Measurements from ENCODE around the gene UBE2C.

The UBE2C gene

DNA sequence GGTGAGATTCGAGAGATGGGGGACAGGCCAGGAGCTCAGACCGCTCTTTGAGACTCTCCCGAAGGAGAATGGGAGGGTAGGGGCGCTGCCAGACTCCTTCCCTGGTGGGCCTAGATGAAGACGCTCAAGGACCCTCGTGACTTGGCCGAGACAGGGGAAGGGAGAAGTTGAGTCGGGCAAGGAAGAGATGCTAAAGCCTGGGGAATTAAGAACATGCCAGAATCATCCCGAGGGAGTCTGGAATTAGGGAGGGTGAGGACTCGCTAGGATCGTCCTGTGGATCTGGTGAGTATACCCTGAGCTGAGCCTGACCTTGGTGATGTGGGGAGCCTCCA is 529 bp downstream of the UBE2C start:
- H3K9ac ChIP-seq (ENCODE audit: low read length), result peak overlapping the region; percentile 95
- H3K27me3 ChIP-seq (ENCODE audit: low read length), result no peaks in the 10 kb centered on the region
- peaks cover 19% of the 10 kb centered on the region for H3K79me2 ChIP-seq (ENCODE audit: insufficient read depth, low read length)
- H3K9me3 ChIP-seq (ENCODE audit: insufficient read depth, low read length), result no peaks in the 10 kb centered on the region
- TF ChIP-seq EZH2phosphoT487 (conservative IDR thresholded peaks at IDR 0.05; ENCODE audit: low read length), result no peak
- peak overlapping the region; percentile 58 for H2AFZ ChIP-seq (ENCODE audit: low read depth, low read length, severe bottlenecking)
- no peaks in the 10 kb centered on the region for H4K20me1 ChIP-seq (ENCODE audit: low read depth, low read length)
- H3K27ac ChIP-seq (ENCODE audit: low read depth, low read length), result peak overlapping the region; percentile 81
- H3K9me2 ChIP-seq (replicated peaks; ENCODE audit: insufficient read depth, low read length), result no peaks in the 10 kb centered on the region
- peak overlapping the region; percentile 73 for H3K4me2 ChIP-seq (ENCODE audit: low read depth, low read length, poor library complexity, severe bottlenecking)
- H3K4me3 ChIP-seq (ENCODE audit: insufficient read depth, low read length, poor library complexity, severe bottlenecking), result peak overlapping the region; percentile 88
- peaks cover 24% of the 10 kb centered on the region for H3K36me3 ChIP-seq (ENCODE audit: low read length)
- H3F3A ChIP-seq (ENCODE audit: insufficient read depth), result peaks cover 27% of the 10 kb centered on the region

DNA sequence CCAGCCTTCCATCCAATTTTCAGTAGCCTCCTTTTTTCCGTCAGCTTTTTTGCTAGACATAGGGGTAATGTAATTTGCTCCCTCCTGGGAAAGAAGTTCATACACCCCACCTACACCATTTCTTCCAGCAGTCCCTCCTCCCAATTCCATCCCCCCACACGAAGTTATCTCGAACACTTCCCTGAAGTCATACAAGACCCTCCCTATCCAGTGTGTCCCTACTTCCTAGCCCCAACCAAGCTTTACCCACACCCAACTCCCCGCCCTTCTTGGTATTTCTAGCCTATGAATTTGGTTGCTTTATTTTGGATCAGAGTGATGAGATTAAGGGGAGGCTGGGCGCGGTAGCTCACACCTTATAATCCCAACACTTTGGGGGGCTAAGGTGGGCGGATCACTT is 1.0 kb downstream of the UBE2C start:
- peak overlapping the region; percentile 95 for H3K9ac ChIP-seq (ENCODE audit: low read length)
- H3K9me2 ChIP-seq (replicated peaks; ENCODE audit: insufficient read depth, low read length), result no peaks in the 10 kb centered on the region
- peak overlapping the region; percentile 73 for H3K4me2 ChIP-seq (ENCODE audit: low read depth, low read length, poor library complexity, severe bottlenecking)
- peak overlapping the region; percentile 81 for H3K27ac ChIP-seq (ENCODE audit: low read depth, low read length)
- H3K79me2 ChIP-seq (ENCODE audit: insufficient read depth, low read length), result peaks cover 19% of the 10 kb centered on the region
- no peaks in the 10 kb centered on the region for H3K27me3 ChIP-seq (ENCODE audit: low read length)
- H3F3A ChIP-seq (ENCODE audit: insufficient read depth), result peaks cover 33% of the 10 kb centered on the region
- H3K36me3 ChIP-seq (ENCODE audit: low read length), result peaks cover 24% of the 10 kb centered on the region
- no peak for TF ChIP-seq CTCF (IDR thresholded peaks at IDR 0.05; ENCODE audit: insufficient read depth, low read length, poor library complexity, severe bottlenecking)
- no peak for TF ChIP-seq EZH2phosphoT487 (conservative IDR thresholded peaks at IDR 0.05; ENCODE audit: low read length)
- H4K20me1 ChIP-seq (ENCODE audit: low read depth, low read length), result no peaks in the 10 kb centered on the region
- peak overlapping the region; percentile 88 for H3K4me3 ChIP-seq (ENCODE audit: insufficient read depth, low read length, poor library complexity, severe bottlenecking)
- H3K9me3 ChIP-seq (ENCODE audit: insufficient read depth, low read length), result no peaks in the 10 kb centered on the region
- no peak overlapping the region for H2AFZ ChIP-seq (ENCODE audit: low read depth, low read length, severe bottlenecking)

GRCh38 chr20:45814314-45814713 is 1.9 kb downstream of the UBE2C start:
- no peak overlapping the region for H3K4me3 ChIP-seq (ENCODE audit: insufficient read depth, low read length, poor library complexity, severe bottlenecking)
- peaks cover 24% of the 10 kb centered on the region for H3K36me3 ChIP-seq (ENCODE audit: low read length)

GRCh38 chr20:45816951-45817350 is 4.5 kb downstream of the UBE2C start:
- Histone ChIP-seq H3F3A (ENCODE audit: insufficient read depth) (peaks cover 26% of the 10 kb centered on the region), H3K4me3 (ENCODE audit: insufficient read depth, low read length, poor library complexity, severe bottlenecking) (no peak overlapping the region), H3K79me2 (ENCODE audit: insufficient read depth, low read length) (peaks cover 19% of the 10 kb centered on the region), H4K20me1 (ENCODE audit: low read depth, low read length) (no peaks in the 10 kb centered on the region), H3K9me3 (ENCODE audit: insufficient read depth, low read length) (no peaks in the 10 kb centered on the region), H3K36me3 (ENCODE audit: low read length) (peaks cover 20% of the 10 kb centered on the region), H3K9ac (ENCODE audit: low read length) (no peak overlapping the region), H3K27ac (ENCODE audit: low read depth, low read length) (no peak overlapping the region), H3K27me3 (ENCODE audit: low read length) (no peaks in the 10 kb centered on the region), H3K9me2 (replicated peaks; ENCODE audit: insufficient read depth, low read length) (no peaks in the 10 kb centered on the region), H2AFZ (ENCODE audit: low read depth, low read length, severe bottlenecking) (no peak overlapping the region), H3K4me2 (ENCODE audit: low read depth, low read length, poor library complexity, severe bottlenecking) (no peak overlapping the region)
- no peak for TF ChIP-seq EZH2phosphoT487 (conservative IDR thresholded peaks at IDR 0.05; ENCODE audit: low read length)
- TF ChIP-seq CTCF (IDR thresholded peaks at IDR 0.05; ENCODE audit: insufficient read depth, low read length, poor library complexity, severe bottlenecking), result no peak

More at GRCh38 chr20:45814314-45814713, 1.9 kb downstream of the UBE2C start:
- H3K27me3 ChIP-seq (ENCODE audit: low read length), result no peaks in the 10 kb centered on the region
- H3K27ac ChIP-seq (ENCODE audit: low read depth, low read length), result no peak overlapping the region
- no peak overlapping the region for H2AFZ ChIP-seq (ENCODE audit: low read depth, low read length, severe bottlenecking)
- peaks cover 19% of the 10 kb centered on the region for H3K79me2 ChIP-seq (ENCODE audit: insufficient read depth, low read length)
- TF ChIP-seq CTCF (IDR thresholded peaks at IDR 0.05; ENCODE audit: insufficient read depth, low read length, poor library complexity, severe bottlenecking) (no peak), EZH2phosphoT487 (conservative IDR thresholded peaks at IDR 0.05; ENCODE audit: low read length) (no peak)
- peak overlapping the region; percentile 73 for H3K4me2 ChIP-seq (ENCODE audit: low read depth, low read length, poor library complexity, severe bottlenecking)
- H3F3A ChIP-seq (ENCODE audit: insufficient read depth), result peaks cover 34% of the 10 kb centered on the region
- no peaks in the 10 kb centered on the region for H3K9me3 ChIP-seq (ENCODE audit: insufficient read depth, low read length)
- no peak overlapping the region for H3K9ac ChIP-seq (ENCODE audit: low read length)
- H4K20me1 ChIP-seq (ENCODE audit: low read depth, low read length), result no peaks in the 10 kb centered on the region
- H3K9me2 ChIP-seq (replicated peaks; ENCODE audit: insufficient read depth, low read length), result no peaks in the 10 kb centered on the region
